Endothelial cell of umbilical vein (primary cell): ENCODE results near the gene TMEM87B. TPM values are rescaled to one million over a fixed set of nuclear protein-coding genes. Genes with fewer than 3 reads are reported as not detected.

Experiments
- BruUV-seq: library from RNA; stranded (reverse); fragments of 400-500 nt; replicated peaks from 2 replicates; lab custom pipeline; 2021; lab: Mats Ljungman, UMichigan
- CTCF ChIA-PET: fragments of 300-600, 350-600 bp; sonication (Branson Sonifier 250); formaldehyde crosslinking; loops from one replicate; lab custom pipeline; 2021; ENCODE audit warnings: antibody characterized with exemption, inconsistent platforms; lab: Charles Lee
- POLR2A ChIA-PET: fragments of 300-600, 350-600 bp; sonication (Branson Sonifier 250); formaldehyde crosslinking; loops from one replicate; lab custom pipeline; 2021; ENCODE audit warnings: antibody characterized with exemption, inconsistent platforms; lab: Charles Lee
- DNase-seq: peaks from one replicate; pipeline ENCODE4 v3.0.0-alpha.2; 2011; ENCODE audit warnings: low read depth, low spot score
- FAIRE-seq: peaks from 2 replicates; lab custom pipeline; 2011; peaks lifted over from hg19 to GRCh38; lab: Jason Lieb, UNC
- H2AFZ ChIP-seq: 2 replicates; pipeline ENCODE4 v1.6.0; 2012; ENCODE audit warnings: low read depth, low read length, control low read depth, inconsistent platforms
- H3K27ac ChIP-seq: 2 replicates; pipeline ENCODE4 v1.5.1; 2011; ENCODE audit warnings: low read depth, mild to moderate bottlenecking, control low read depth, low read length, moderate library complexity; ENCODE audit not compliant: insufficient read depth
- H3K27me3 ChIP-seq, 2 experiments: 2 replicates each; pipeline versions ENCODE4 v1.6.0 to v1.6.1; 2011; ENCODE audit warnings: low read length in 2 of 2, mixed read lengths in 1 of 2; ENCODE audit not compliant: control insufficient read depth in 2 of 2, insufficient read depth in 2 of 2
- H3K36me3 ChIP-seq, 2 experiments: 2 replicates in 1 of 2; 3 replicates in 1 of 2; pipeline ENCODE4 v1.5.1; 2011; ENCODE audit warnings: low read length in 2 of 2, mild to moderate bottlenecking in 1 of 2, moderate library complexity in 1 of 2; ENCODE audit not compliant: control insufficient read depth in 2 of 2, insufficient read depth in 2 of 2; ENCODE audit errors: extremely low read depth in 1 of 2
- H3K4me1 ChIP-seq: 3 replicates; pipeline ENCODE4 v1.5.1; 2011; ENCODE audit warnings: mild to moderate bottlenecking, low read length; ENCODE audit not compliant: control insufficient read depth, insufficient read depth; ENCODE audit errors: extremely low read depth
- H3K4me2 ChIP-seq: 2 replicates; pipeline ENCODE4 v1.6.1; 2011; ENCODE audit warnings: low read length, control low read depth, mixed read lengths; ENCODE audit not compliant: insufficient read depth
- H3K4me3 ChIP-seq, 3 experiments: fragments of 200-600 bp in 1 of 3; sonication (generic), shearing (Covaris generic) in 1 of 3; replicated peaks in 1 of 3; 2 replicates each; pipeline ENCODE4 v1.5.1; 2011 to 2016; ENCODE audit warnings: control low read depth in 3 of 3, low read length in 3 of 3, mild to moderate bottlenecking in 2 of 3, inconsistent platforms in 1 of 3, low read depth in 1 of 3, moderate library complexity in 1 of 3; ENCODE audit not compliant: insufficient read depth in 1 of 3
- H3K79me2 ChIP-seq: 2 replicates; pipeline ENCODE4 v1.6.0; 2012; ENCODE audit warnings: low read length, inconsistent platforms; ENCODE audit not compliant: control insufficient read depth, insufficient read depth
- H3K9ac ChIP-seq: replicated peaks from 2 replicates; pipeline ENCODE3; 2011; ENCODE audit warnings: low read length, control low read depth; ENCODE audit not compliant: insufficient read depth; ENCODE audit errors: extremely low read depth
- H3K9me1 ChIP-seq: replicated peaks from 3 replicates; pipeline ENCODE4 v1.6.0; 2011; ENCODE audit warnings: mild to moderate bottlenecking, low read length; ENCODE audit not compliant: control insufficient read depth, insufficient read depth; ENCODE audit errors: extremely low read depth
- H3K9me3 ChIP-seq: replicated peaks from 2 replicates; pipeline ENCODE4 v1.5.1; 2012; ENCODE audit warnings: low read length, inconsistent platforms; ENCODE audit not compliant: control insufficient read depth, insufficient read depth
- H4K20me1 ChIP-seq: replicated peaks from 2 replicates; pipeline ENCODE3; 2011; ENCODE audit warnings: mild to moderate bottlenecking, low read length; ENCODE audit not compliant: control insufficient read depth, insufficient read depth; ENCODE audit errors: extremely low read depth
- CTCF ChIP-seq, 2 donors: IDR thresholded peaks; 1 replicate in 1 of 2; 2 replicates in 1 of 2; pipeline ENCODE4 v1.5.1; 2011; ENCODE audit warnings: low read length in 2 of 2, mild to moderate bottlenecking in 2 of 2, moderate library complexity in 2 of 2, control low read depth in 1 of 2, inconsistent platforms in 1 of 2, low read depth in 1 of 2; ENCODE audit not compliant: insufficient read depth in 1 of 2; ENCODE audit errors: extremely low read depth in 1 of 2
- EZH2 ChIP-seq: IDR thresholded peaks from 2 replicates; pipeline ENCODE4 v1.6.1; 2012; ENCODE audit warnings: borderline replicate concordance, low read depth, mild to moderate bottlenecking, moderate library complexity, low read length, inconsistent platforms; ENCODE audit not compliant: severe bottlenecking
- FOS ChIP-seq: IDR thresholded peaks from 2 replicates; pipeline ENCODE4 v1.6.1; 2011; ENCODE audit warnings: mild to moderate bottlenecking, low read length, moderate library complexity, borderline replicate concordance; ENCODE audit not compliant: insufficient read depth
- GATA2 ChIP-seq: IDR thresholded peaks from 2 replicates; pipeline ENCODE4 v1.7.0; 2011; ENCODE audit warnings: low read depth, mild to moderate bottlenecking, moderate library complexity, mixed read lengths, low read length; ENCODE audit not compliant: insufficient read length, insufficient read depth
- JUN ChIP-seq: IDR thresholded peaks from 2 replicates; pipeline ENCODE4 v1.6.1; 2011; ENCODE audit warnings: borderline replicate concordance, low read depth; ENCODE audit not compliant: insufficient read length, insufficient read depth
- MAX ChIP-seq: IDR thresholded peaks from 2 replicates; pipeline ENCODE4 v1.6.1; 2011; ENCODE audit not compliant: insufficient read depth, insufficient read length
- MYC ChIP-seq: IDR thresholded peaks from one replicate; pipeline ENCODE4 v1.6.1; 2011; ENCODE audit warnings: mild to moderate bottlenecking, low read depth, low read length
- POLR2A ChIP-seq: IDR thresholded peaks from 2 replicates; pipeline ENCODE4 v1.6.1; 2012; ENCODE audit warnings: low read depth, mild to moderate bottlenecking, control low read depth, low read length
- POLR2AphosphoS5 ChIP-seq: IDR thresholded peaks from 2 replicates; pipeline ENCODE4 v1.6.1; 2012; ENCODE audit warnings: low read depth, mild to moderate bottlenecking, control low read depth, low read length, moderate library complexity; ENCODE audit not compliant: insufficient read depth
- dilution Hi-C: fragments of 300-500 bp; cut with MboI; formaldehyde crosslinking; loops from one replicate; pipeline ENCODE4 v1.15.0; 2019; ENCODE audit warnings: low sequenced_read_pairs; ENCODE audit not compliant: extremely low pct_ligation_motif_present
- intact Hi-C: fragments of 100-400 bp; cut with micrococcal nuclease; formaldehyde crosslinking; loops from one replicate; pipeline ENCODE4 v1.10.0; 2022
- polyA plus RNA-seq, 4 experiments: library from polyadenylated mRNA; depleted of rRNA in 3 of 4; stranded (reverse) in 3 of 4; unstranded in 1 of 4; fragments of >200 nt; gene quantifications; 2 replicates each; pipeline versions ENCODE4 v1.2.1 to v1.2.3, GENCODE V29; 2011 to 2012; ENCODE audit warnings: missing spikeins in 1 of 4
- total RNA-seq: library from RNA; stranded (reverse); gene quantifications from 2 replicates; pipeline ENCODE4 v1.2.3, GENCODE V29; 2021

The TMEM87B gene
- total and polyA plus RNA-seq, 2 donors (not counting 3 experiments of a cell fraction or from before 2014, with no cell fraction given), result 17.6 to 21.5 TPM

- Histone ChIP-seq H3K27ac (no peak overlapping the region), H3K79me2 (no peaks in the 10 kb centered on the region), H3K9ac (no peak overlapping the region), H4K20me1 (no peaks in the 10 kb centered on the region), H3K9me1 (no peaks in the 10 kb centered on the region), H2AFZ (no peak overlapping the region), H3K9me3 (no peaks in the 10 kb centered on the region), H3K4me2 (no peak overlapping the region), H3K4me3 (no peak overlapping the region), H3K36me3 (no peaks in the 10 kb centered on the region), H3K27me3 (no peaks in the 10 kb centered on the region), H3K4me1 (peaks cover 9% of the 10 kb centered on the region)
- CTCF ChIA-PET, result interaction anchor here (1.3 to 3.5 kb wide), 2 partner anchors 12 to 18 kb away, joined by 3 to 13 read pairs; no protein-coding TSS in a partner anchor
- FAIRE-seq (no peak), DNase-seq (no peak)
- intact Hi-C loops, result no loop called here
- dilution Hi-C loops, result no loop called here
- TF ChIP-seq POLR2AphosphoS5, result no peak
- TF ChIP-seq MYC, result no peak
- TF ChIP-seq FOS, result no peak
- no peak for TF ChIP-seq MAX
- no peak for TF ChIP-seq GATA2
- TF ChIP-seq JUN, result no peak
- no peak for TF ChIP-seq EZH2
- TF ChIP-seq POLR2A, result no peak
- POLR2A ChIA-PET, result no interaction called here
- BruUV-seq, result no TSS peak
These were observed 79.1 kb downstream of the TMEM87B start for GRCh38 chr2:112134120-112134519.

- DNase-seq, result no peak
- TF ChIP-seq POLR2A, result no peak
- TF ChIP-seq MAX, result no peak
- no peak for TF ChIP-seq FOS
- TF ChIP-seq GATA2, result no peak
- no peak for TF ChIP-seq JUN
- no peak for TF ChIP-seq POLR2AphosphoS5
- no peak for TF ChIP-seq MYC
- no peak for TF ChIP-seq CTCF (IDR thresholded peaks at IDR 0.05; ENCODE audit: extremely low read depth in 1 of 2, insufficient read depth in 1 of 2, low read depth in 1 of 2, low read length in 2 of 2)
- TF ChIP-seq EZH2, result no peak
- Histone ChIP-seq H3K9ac (no peak overlapping the region), H3K36me3 (no peaks in the 10 kb centered on the region), H3K4me3 (no peak overlapping the region), H3K4me1 (peaks cover 9% of the 10 kb centered on the region), H3K4me2 (no peak overlapping the region), H3K27me3 (no peaks in the 10 kb centered on the region), H3K79me2 (no peaks in the 10 kb centered on the region), H3K9me3 (no peaks in the 10 kb centered on the region), H4K20me1 (no peaks in the 10 kb centered on the region), H2AFZ (no peak overlapping the region), H3K27ac (no peak overlapping the region), H3K9me1 (no peaks in the 10 kb centered on the region)
- ChIA-PET POLR2A (no interaction called here), CTCF (interaction anchor here (1.3 to 3.5 kb wide), 2 partner anchors 12 to 14 kb away, joined by 4 to 13 read pairs; no protein-coding TSS in a partner anchor)
- intact Hi-C loops (loop anchor here (5.0 kb wide), 1 partner anchor 121 kb away; the partner anchor contains the start of gene ZC3H8), dilution Hi-C loops (no loop called here)
- FAIRE-seq, result no peak
- BruUV-seq, result no TSS peak
These were observed 81.0 kb downstream of the TMEM87B start for GRCh38 chr2:112136096-112136495.
